CD4-positive, alpha-beta T cell treated with Interleukin-1 beta for 1 hour (primary cell): ENCODE results near the gene APOL3.
"Not testable (repeated sequence)": the region's sequence is repeated elsewhere in the genome, so short reads cannot be mapped to it uniquely, and the experiment has no call there.

Experiments
- DNase-seq, 2 donors: peaks; one replicate each; pipeline ENCODE4 v3.0.0-alpha.2; 2020 to 2022

APOL3 gene

GRCh38 chr22:36192542-36192941, 32.0 kb upstream of the APOL3 start:
- DNase-seq = no peak

- no peak for DNase-seq
Measured at GRCh38 chr22:36191106-36191836, 30.7 kb upstream of the APOL3 start.

GRCh38 chr22:36187862-36188261, 27.3 kb upstream of the APOL3 start:
- DNase-seq = not testable (repeated sequence)

GRCh38 chr22:36185828-36186624, 25.5 kb upstream of the APOL3 start:
- no peak for DNase-seq

GRCh38 chr22:36184433-36185025, 24.0 kb upstream of the APOL3 start:
- DNase-seq = no peak

- DNase-seq = no peak
Measured at GRCh38 chr22:36183446-36183845, 22.9 kb upstream of the APOL3 start.

- DNase-seq = no peak
Measured at GRCh38 chr22:36182857-36183256, 22.3 kb upstream of the APOL3 start.

GRCh38 chr22:36182056-36182455, 21.5 kb upstream of the APOL3 start:
- DNase-seq = no peak

GRCh38 chr22:36180928-36181327, 20.4 kb upstream of the APOL3 start:
- no peak for DNase-seq

GRCh38 chr22:36180038-36180880, 19.7 kb upstream of the APOL3 start:
- DNase-seq = peak; percentile 82 to 84

GRCh38 chr22:36177160-36177559, 16.6 kb upstream of the APOL3 start:
- DNase-seq = no peak

- no peak for DNase-seq
Measured at GRCh38 chr22:36175892-36176291, 15.3 kb upstream of the APOL3 start.

- DNase-seq = no peak
Measured at GRCh38 chr22:36171941-36172340, 11.4 kb upstream of the APOL3 start.

GRCh38 chr22:36166518-36167220, 6.1 kb upstream of the APOL3 start:
- DNase-seq = no peak

GRCh38 chr22:36166086-36166485, 5.5 kb upstream of the APOL3 start:
- no peak for DNase-seq

GRCh38 chr22:36165141-36165540, 4.6 kb upstream of the APOL3 start:
- DNase-seq = no peak

GRCh38 chr22:36164621-36165020, 4.1 kb upstream of the APOL3 start:
- no peak for DNase-seq

GRCh38 chr22:36163497-36163896, 2.9 kb upstream of the APOL3 start:
- no peak for DNase-seq

GRCh38 chr22:36162127-36163034, 1.8 kb upstream of the APOL3 start:
- DNase-seq = peak; percentile 60 to 76

- DNase-seq = not testable (repeated sequence)
Measured at GRCh38 chr22:36161793-36162126, 1.2 kb upstream of the APOL3 start.
